ENCODE results near the gene GADL1.

GRCh38 chr3:30904996-30905395, 10.5 kb upstream of the GADL1 start:
- TF ChIP-seq EZH2phosphoT487 (IDR thresholded peaks at IDR 0.05; ENCODE audit: insufficient read depth, low read depth) = no peak
- no peak for TF ChIP-seq EZH2 (IDR thresholded peaks at IDR 0.05; ENCODE audit: insufficient read depth, poor library complexity, severe bottlenecking)
